Activated CD8-positive, alpha-beta memory T cell treated with anti-CD3 and anti-CD28 coated beads for 4 hours (primary cell): ENCODE measurements around the gene NEURL2.
"Not testable (repeated sequence)": the region's sequence is repeated elsewhere in the genome, so short reads cannot be mapped to it uniquely, and the experiment has no call there.

Experiments used
- DNase-seq, 2 donors: peaks; one replicate each; pipeline ENCODE4 v3.0.0-alpha.2; 2020; ENCODE audit warnings: low read depth in 2 of 2

The NEURL2 gene

DNA sequence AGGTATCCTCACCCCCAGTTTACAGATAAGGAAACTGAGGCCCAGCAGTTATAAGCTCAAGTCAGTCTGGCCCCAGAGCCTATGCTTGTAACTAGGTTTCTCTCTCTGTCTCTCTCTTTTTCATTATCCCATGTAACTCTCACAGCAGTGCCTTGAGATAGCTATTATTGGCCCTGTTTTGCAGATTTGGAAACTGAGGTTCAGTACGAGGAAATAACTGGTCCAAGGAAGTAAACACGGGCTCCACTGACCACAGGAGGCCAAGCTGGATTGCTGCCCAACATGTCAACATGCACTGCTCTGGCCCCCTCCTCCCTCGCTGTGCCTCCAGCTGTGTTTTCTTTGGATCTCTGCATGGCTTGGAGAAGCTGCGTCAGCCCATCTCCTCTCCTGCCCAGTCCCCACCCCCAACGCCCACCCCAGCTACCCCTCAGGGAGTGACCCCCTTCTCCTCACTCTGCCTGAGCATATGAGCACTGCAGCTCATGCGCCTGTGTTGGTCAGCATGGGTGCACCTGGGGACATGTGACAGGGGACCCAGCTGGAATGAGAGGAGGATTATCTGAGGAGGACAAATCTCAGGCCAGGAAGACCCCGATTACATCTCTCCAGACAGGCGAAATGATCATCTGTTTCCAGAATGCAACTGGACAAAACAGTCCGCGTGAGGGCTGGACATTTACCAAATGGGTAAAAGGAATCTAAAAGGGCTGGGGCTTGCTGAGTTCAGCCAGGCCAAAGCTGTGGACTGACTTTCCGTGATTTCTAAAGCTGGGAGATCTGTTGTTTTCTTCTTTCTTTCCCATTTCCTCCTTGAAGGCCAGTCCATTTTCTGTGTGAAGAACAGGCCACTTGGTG, 28.8 kb upstream of the NEURL2 start:
- no peak for DNase-seq

- DNase-seq, result no peak
Observed at GRCh38 chr20:45918779-45919537, 27.9 kb upstream of the NEURL2 start.

GRCh38 chr20:45918182-45918737, 27.3 kb upstream of the NEURL2 start:
- DNase-seq, result no peak

DNA sequence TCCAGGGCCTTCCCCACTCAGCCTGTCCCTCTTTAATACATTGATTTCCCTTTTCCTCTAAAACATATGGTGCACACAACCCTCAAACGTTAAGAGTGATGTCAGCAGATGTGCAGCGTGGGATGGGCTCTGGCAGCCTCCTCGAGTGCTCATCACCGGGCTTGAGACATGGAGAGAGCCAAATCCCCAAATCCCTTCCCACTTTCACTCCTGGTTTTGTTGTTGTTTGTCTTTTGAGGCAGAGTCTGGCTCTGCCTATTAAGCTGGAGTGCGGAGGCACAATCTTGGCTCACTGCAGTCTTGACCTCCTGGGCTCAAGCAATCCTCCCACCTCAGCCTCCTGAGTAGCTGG, 26.8 kb upstream of the NEURL2 start:
- DNase-seq, result no peak

- no peak for DNase-seq
Observed at GRCh38 chr20:45913116-45913515, 22.1 kb upstream of the NEURL2 start.

- no peak for DNase-seq
Observed at GRCh38 chr20:45912344-45912682, 21.3 kb upstream of the NEURL2 start.

DNA sequence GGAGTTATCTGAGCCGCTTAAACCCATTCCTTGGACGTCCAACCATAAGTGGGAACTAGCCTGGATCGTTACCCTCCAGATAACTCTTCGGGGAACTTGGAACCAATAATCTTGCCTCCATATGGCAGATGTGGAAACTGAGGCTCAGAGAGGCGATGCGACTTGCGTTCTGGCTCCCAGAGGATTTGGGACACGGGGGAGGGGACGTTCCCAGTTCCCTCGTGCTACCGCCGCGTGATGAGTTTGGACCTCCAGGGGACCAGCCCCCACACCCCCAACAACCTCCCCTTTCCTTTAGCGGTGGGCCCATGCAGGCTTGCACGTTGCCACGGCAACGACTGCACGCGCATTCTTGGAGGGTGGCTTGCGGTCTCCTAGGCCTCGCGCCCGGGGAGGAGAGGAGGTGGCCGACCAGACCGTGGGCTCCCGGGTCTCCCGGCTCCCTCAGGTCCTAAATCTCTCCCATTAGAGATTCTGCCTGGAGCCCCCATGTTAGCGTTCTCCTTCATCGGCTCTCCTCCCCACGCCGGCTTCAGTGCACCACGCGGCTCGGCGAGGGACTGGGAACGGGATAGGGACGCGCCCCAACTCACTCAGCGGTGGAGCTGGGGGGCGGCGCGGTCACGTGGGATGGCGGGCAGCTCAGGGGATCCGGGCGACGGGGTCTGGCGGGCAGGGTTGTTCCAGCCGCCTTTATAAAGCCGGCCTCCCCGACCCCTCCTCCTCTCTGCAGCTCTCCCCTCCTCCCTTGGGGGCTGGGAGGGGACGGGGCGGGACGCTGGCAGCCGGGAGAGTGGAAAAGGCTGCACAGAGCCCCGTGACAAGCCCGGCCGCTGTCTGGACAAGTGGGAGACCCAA, 20.7 kb upstream of the NEURL2 start, which contains the start of gene PLTP:
TSS of gene PLTP (minus strand) at position 670 of the 858 bp plus-strand sequence. CDS start 703 bp downstream, outside the sequence.
- no peak for DNase-seq

- peak; percentile 86 to 89 for DNase-seq
Observed at GRCh38 chr20:45910670-45911485, 19.9 kb upstream of the NEURL2 start.

DNA sequence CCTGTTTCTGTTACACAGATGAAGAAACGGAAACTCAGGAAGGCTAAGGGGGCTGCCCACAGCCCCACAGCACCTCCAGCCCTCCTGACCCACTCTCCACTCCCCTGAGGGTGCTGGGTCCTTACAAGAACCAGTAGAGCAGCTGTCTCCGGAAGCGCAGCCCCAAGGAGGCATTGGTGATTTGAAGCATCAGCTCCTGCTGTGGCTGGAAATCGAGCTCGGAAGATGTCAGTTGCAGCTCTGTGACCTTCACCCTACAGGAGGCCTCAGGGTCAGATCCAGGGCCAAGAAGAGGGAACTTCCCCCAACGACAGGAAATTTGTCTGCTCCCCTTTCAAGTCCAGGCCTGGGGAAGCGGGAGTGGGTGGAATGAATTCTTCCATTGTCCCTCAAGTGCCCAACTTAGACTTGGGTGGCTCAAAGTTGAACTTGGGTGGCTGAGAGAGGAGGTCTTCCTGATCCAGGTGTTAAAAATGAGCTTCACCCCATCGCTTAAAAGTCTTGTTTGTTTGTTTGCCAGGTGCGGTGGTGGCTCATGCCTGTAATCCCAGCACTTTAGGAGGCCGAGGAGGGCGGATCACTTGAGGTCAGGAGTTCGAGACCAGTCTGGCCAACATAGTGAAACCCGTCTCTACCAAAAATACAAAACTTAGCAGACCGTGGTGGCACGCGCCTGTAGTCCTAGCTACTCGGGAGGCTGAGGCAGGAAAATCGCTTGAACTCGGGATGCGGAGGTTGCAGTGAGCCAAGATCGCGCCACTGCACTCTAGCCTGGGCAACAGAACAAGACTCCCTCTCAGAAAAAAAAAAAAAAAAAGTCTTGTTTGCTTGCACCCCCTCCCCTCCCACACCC, 19.0 kb upstream of the NEURL2 start:
- DNase-seq, result no peak

- no peak for DNase-seq
Observed at GRCh38 chr20:45909336-45909808, 18.4 kb upstream of the NEURL2 start.

- no peak for DNase-seq
Observed at GRCh38 chr20:45908084-45908483, 17.1 kb upstream of the NEURL2 start.

GRCh38 chr20:45907219-45907948, 16.4 kb upstream of the NEURL2 start:
- DNase-seq, result no peak

DNA sequence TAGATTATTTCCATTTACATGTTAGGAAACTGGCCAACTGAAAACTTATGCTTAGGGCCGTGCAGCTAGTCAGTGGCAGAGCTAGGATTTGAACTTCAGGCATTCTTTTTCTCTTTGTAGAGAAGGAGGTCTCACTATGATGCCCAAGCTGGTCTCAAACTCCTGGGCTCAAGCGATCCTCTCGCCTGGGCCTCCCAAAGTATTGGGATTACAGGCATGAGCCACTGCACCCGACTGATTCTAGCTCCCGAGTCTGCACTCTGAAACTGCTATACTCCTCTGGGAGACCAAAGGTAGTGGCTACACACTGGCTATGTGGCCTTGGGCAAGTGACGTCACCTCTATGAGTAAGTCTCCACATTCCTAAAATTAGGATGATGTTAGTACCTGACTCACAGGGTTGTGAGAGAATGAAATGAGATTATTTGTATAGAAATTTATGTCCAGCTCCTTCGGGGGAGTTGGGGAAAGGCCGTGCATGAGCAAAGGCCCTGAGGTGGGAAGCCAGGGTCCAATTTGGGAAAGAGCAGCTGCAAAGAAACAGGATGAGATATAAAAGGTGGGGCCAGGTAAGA, 14.6 kb upstream of the NEURL2 start:
- no peak for DNase-seq

DNA sequence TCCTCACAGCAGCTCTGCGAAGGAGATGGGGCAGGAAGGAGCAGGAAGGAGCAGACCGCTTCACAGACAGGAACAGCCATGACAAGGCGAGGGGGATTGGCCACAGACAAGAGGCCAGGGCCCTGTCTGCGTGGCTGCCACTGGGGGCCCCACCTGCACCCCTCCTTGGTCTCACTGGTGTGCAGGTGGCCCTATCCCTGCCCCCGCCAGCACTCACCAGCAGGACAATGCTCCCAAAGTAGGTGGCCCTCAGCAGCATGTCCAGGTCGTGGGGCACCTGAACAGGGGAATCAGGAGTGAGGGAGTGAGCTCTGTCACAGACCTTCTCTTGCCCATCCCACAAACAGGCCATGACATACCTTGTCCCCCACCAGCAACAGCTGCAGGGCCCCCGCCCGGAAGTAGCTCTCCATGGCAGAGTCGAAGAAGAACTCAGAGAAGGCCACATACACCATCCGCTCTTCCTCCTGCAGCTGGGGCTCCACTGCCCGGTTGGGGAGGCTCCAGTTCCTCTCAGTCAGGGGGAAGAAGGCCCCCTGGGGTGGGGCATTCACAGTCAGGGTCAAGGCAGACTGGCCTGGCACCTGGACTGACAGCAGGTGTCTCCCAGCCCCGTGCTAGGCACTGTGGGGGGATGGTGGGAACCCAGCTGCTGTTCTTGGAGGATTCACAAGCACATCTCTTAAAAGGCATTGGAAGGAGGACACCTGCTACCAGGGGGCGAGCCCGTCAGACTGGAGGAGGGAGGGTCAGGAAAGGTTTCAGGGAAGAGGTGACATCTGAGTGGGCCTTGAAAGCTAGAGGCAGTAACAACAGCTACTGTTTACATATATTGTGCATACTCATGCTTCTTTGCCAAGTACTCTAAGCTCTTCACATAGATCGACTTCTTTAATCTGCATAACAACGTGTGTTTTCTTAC, 13.8 kb upstream of the NEURL2 start:
- no peak for DNase-seq

DNA sequence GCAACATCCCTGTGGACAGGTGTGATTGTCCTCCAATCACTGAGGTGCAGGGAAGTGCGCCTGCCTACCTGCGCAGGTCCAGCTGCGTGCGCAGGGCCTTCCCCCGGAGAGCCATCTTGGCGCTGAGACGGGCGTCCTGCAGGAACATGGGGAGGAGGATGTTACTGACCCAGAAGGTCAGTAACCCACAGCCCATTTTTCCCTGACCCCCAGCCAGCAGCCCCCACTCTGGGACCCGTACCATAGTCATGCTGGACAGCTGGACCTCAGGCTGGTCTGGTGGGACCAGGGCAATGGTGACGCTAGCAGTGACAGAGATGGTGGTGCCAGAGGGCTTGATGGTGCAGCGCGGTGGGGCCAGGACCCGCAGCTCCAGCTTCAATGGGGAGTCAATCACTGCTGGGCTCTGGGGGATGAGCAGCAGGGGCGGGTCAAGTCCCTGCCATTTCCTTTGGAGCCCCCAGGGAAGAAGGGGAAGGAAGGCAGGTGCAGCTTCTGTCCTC, 11.2 kb upstream of the NEURL2 start:
- DNase-seq, result no peak

GRCh38 chr20:45901332-45901731, 10.3 kb upstream of the NEURL2 start:
- not testable (repeated sequence) for DNase-seq

- no peak for DNase-seq
Observed at GRCh38 chr20:45899046-45899835, 8.2 kb upstream of the NEURL2 start.
